Measurements from ENCODE around the gene ZNF253.

DNA sequence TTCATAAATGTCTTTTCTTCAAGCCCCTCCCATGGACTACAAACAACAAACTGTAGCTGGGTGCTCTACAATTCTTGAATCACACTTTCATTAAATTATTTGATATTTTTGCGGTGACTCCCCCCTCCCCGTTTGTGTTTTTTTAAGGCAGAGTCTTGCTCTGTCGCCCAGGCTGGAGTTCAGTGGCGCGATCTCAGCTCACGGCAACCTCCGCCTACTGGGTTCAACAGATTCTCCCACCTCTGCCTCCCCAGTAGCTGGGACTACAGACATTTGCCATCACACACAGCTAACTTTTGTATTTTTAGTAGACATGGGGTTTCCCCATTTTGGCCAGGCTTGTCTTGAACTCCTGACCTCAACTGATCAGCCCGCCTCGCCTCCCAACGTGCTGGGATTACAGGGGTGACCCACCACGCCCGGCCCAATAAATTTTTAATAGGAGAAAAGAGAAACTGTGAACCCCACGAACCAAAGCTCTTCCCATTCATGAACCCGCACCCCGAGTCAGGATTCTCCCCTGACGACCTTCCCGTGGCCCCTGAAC is 44.8 kb upstream of the ZNF253 start:
- TF ChIP-seq SUZ12 (IDR thresholded peaks at IDR 0.05) (no peak), ELF4 (IDR thresholded peaks at IDR 0.05) (no peak), FOXM1 (IDR thresholded peaks at IDR 0.05; ENCODE audit: borderline replicate concordance) (no peak)
